Stimulated activated CD4-positive, alpha-beta T cell treated with anti-CD3 and anti-CD28 coated beads, Interleukin-15, amount 100 ng/mL, for 48 hours (primary cell): ENCODE results near the gene PTPRQ.
"Not testable (repeated sequence)": the region's sequence is repeated elsewhere in the genome, so short reads cannot be mapped to it uniquely, and the experiment has no call there.

Experiments
- DNase-seq, 2 donors: peaks; one replicate each; pipeline ENCODE4 v3.0.0-alpha.2; 2020; ENCODE audit warnings: low read depth in 2 of 2

The PTPRQ gene

DNA sequence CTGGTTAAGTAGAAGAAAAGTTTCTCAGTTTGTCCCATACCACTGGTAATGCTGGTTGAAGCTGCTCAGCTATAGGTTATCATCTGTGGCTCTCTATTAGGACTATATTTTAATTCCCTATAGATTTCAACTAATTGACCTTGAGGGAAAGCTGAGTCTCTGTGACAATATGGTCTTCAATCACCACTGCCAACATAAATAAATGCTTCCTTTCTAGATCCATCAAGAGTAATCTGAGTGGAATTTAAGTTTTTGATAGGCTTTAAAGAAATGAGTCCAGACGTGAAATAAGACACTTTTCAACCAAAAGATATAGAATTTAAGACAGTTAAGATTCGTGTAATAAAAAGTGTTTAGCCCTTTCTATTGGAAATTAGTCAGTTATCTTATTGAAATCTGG, 199.9 kb downstream of the PTPRQ start:
- DNase-seq, result no peak

DNA sequence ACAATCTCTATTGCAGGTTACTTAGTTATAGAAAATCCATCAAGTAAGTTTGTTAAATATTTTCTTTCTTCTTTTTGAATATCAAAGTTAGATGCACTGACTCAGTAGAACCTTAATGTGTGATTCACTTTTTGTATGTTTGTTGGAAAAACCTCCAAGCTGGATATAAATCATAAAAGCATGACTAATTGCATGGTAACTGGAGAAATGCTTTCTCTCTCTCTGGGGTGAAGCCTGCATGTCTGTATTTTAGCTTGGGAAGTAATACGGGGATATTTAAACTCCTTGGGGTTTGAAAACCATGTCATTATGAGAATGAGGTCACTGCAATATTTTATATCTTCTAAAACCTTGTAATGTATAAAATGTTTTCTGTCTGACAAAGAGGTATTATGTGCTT, 204.8 kb downstream of the PTPRQ start:
- DNase-seq, result no peak

DNA sequence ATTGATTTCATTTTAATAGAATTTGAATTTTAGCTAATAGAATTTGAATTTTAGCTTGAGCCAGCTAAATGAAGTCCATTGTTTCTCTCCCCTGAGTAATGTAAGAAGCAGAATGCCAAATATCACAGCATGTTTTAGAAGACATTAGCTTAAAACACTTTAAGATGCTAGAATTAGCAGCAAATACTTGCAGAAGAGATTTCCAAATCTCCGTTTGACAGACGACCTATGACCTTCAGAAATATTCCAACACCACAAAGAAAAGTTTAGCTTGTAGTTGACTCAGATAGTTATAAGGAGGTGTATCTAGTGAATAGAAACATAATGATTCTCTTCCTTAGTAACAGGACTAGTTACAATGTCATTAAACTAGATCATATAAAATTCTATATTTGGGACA, 211.7 kb downstream of the PTPRQ start:
- no peak for DNase-seq

DNA sequence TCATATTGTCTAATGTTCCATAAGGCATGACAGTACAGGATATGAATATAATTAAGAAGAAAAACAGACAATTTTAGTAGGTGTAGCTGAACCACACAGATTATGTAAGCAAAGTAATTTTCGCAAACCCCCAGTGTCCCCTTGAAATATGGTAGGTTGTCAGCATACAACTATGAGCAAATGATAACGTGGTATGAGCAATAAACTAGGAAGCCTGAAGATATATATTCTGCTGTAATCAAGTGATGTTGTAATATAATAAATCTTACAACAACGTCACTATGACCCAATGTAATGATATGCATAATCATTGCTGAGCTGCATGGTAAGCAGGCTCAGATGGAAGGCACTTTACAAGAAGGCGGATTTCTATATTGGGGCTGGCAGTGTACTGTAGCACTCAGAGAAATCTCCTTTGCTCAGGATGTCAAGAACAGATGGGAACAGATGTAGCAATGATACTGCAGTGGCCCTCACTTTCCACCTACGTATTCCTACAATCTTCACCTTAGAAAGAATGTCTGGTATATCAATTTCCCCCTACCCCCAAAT, 215.6 kb downstream of the PTPRQ start:
- no peak for DNase-seq

DNA sequence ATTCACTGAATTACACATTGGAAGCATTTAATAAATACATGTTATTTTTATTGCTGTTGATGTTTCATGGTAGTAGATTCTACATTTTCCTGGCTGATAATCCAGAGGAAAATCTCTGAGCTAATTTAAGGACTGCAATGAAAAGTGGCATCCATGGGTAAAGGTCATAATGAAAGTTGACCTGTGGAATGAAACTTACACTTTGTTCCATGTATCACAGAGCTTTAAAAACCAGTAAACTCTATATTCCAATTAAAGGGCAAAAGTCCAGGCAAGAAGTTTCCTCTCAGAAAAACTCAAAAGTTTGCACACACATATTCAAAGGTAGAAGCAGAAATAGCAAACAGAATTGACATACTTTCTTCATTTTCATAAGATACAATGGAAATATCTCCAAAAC, 218.6 kb downstream of the PTPRQ start:
- DNase-seq, result no peak

DNA sequence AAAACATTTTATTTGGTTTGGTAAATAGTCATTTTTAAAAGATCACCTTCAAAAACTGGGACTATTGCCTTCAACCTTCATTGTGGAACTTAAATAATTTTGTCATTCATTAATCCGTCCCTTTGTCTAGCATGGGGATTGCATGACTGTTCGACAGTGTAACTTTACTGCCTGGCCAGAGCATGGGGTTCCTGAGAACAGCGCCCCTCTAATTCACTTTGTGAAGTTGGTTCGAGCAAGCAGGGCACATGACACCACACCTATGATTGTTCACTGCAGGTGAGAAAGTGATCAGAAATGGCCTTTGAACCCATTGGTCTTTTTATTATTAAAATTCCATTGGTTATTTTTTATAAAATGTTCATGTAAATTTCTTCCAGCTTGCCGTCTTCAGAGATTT, 226.2 kb downstream of the PTPRQ start:
- DNase-seq, result no peak

DNA sequence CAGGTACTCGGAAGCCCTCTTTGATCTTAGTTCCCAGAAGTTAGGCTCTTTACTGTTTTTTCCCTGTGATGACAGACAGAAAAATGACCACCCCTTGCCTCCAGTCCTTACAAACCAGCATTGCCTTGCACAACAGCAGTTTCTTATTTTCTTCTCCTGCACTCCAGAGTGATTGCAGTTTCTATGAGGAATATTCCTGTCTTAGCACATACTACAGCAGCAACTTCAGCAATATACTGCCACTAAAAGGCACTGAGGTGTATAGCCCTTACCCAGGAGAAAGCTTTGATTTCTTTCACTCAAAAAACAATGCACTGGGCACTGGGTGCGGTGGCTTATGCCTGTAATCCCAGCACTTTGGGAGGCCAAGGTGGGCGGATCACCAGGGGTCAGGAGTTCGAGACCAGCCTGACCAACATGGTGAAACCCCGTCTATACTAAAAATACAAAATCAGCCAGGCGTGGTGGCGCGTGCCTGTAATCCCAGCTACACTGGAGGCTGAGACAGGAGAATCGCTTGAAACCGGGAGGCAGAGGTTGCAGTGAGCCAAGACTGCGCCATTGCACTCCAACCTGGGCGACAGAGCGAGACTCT, 232.1 kb downstream of the PTPRQ start:
- DNase-seq, result not testable (repeated sequence)

DNA sequence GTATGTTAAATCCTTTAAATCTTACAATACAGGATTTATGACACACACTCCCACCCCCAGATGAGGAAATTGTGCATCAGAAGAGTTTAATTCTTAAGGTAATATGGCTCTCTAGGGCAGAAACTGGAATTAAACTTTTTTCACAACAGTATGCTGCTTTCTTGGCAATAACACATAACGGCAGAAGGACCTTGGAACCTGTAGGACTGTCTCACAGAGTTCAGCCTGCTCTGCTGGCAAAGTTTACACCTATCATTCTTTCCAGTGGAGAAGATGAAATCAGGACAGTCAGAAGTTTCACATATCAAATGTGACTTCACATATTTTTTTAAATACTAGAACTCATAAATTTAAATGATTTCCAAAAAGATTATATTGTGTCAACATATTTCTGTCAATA, 232.8 kb downstream of the PTPRQ start:
- DNase-seq, result no peak

DNA sequence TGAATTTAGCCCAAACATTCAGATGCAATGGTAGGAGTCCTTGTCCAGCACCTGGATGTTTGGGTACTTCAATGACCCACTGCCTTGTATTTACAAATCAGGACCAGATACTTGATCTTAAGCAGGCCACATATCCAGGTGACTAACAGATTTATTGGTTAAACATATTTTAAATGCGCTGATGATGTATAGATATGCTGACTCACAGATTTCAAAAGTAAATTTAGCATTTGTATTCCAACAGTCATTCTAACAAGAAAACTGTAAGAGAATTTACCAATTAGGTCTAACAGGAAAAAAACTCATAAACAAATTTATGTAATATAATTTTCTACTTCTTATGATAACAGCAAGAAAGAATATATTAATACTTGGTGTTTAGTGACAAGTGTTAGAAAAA, 234.0 kb downstream of the PTPRQ start:
- no peak for DNase-seq

DNA sequence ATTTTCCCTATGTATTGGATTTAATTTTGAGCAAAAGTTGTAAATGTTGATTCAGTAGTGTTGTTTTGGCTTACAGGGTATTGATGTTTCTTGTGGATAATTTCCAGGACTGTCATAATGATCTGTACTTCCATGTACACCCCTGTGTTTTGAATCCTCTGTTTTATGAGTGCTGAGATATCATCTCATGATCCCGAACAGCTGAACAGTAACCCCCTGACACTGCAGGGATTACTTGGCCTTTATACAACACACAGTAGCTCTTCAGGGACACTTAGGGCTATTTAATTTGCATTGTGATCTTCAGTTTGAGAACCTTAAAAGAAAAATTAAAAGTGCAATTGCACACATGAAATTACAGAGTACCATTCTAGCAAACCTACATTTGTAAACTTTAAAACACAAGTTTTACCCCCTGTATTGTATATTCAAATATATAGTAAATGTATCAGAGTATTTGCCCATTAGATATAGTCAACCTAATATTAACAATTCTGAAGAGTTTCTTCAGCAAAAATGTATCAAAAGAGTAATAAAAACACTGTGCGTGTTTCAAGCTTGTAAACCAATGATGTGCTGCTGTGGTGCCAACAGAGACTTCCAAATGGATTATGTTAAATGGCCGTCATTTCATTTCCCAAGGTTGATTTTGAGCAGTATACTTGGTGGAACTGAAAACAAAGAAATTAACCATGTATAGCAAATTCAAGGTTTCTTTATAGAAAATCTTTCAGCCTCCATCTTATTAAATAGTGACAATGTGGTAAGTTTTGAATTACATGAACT, 235.5 kb downstream of the PTPRQ start:
- DNase-seq, result no peak

DNA sequence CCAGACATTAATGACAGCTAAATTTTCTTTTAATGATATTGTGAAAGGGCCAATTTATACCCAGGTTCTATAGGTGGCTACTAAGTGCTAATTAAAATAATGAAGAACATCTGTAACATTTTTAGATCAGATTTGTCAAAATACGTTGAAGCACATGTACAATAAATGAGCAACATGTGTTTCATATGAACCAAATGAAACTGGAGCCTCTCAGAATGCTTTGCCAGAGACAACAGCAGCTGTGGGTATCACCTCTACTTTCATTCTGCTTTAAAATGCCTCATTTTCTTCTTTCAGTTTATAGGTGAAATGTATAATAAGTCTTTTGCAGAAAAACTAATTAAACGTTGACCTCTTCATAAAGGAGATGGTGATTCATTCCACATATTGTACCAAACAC, 237.3 kb downstream of the PTPRQ start:
- DNase-seq, result no peak

DNA sequence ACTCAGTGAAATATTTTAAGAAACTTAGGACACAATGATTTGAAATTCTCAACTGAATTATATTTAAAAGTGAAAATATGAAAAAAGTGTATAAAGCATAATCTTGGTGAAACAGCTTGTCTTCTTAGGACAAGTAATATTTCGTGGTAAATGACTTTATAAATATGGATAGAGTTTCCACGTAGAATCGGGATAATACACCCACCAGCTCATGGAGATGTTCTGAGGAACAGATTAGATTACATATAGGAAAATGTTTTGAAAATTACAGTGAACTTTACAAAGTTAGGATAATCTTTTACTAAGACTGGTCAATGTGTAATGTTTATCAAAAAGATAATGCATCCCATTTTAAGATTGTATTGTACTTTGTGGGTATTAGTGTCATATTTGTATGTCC, 237.8 kb downstream of the PTPRQ start:
- no peak for DNase-seq

DNA sequence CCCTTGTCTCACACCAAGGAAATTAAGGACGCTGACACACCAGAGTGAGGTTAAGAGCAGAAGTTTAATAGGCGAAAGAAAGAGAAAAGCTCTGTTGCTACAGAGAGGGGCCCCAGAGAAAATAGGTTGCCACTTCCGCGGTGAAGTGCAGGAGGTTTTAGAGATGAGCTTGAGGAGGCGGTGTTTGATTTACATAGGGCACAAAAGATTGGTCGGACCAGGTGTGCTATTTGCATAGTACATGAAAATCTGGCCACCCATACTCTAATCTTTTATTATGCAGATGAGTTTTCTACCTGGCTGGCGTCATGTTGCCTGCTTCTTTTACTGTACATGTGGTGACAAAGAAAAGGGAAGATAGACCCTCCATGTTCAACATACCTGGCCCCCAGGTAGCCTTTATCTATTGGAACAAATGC, 240.1 kb downstream of the PTPRQ start:
- DNase-seq, result no peak

DNA sequence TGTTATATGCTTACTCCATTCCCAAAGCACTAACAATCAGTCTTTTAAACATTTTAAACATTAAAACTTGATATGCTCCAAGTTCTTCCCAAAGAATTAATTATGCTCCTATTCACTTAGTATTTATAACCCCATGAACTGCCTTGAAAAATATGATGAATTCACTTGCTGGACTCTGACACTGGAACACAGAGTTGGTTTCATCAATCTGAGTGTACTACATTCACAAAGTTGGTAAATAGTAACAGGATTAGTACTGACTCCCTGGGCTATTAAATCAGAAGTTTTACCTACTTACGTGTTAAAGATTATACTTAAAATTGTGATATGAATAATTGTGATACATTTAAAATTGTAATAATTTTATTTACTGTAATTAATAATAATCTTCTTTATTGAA, 246.1 kb downstream of the PTPRQ start:
- DNase-seq, result no peak

DNA sequence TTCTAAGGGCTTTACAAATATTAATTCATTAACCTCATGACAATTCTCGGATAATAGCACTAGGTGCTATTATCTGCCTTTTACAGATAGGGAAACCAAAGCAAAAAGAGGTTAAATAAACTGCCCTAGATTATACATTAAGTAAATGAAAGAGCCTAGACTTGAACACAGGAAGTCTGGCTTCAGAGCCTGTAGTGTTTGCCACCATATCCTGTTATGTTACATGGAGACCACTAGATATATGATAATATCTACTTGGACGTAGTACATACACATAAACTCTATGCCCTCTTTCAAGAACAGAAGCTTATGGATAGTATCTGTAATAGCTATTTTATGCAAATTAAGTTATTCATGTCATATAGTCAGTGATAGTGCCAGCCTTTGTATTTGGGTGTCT, 246.5 kb downstream of the PTPRQ start:
- no peak for DNase-seq

DNA sequence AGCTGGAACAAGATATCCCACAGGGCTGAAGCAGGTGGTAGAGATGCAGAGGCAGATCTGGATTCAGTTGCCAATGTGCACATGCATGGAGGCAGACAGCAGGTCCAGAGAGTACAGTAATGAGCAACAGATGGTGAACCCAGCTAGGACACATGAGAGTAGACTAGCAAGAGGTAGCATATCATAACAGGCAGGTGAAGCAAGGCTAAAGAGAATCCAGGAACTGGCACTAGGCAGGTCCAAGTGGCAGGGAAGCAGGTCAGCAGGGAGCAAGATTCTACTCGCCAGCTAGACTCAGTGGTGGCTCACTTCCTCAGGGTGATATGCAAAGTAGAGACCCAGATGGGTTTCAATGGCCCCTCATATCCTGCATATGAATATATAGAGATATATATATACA, 248.1 kb downstream of the PTPRQ start:
- no peak for DNase-seq

DNA sequence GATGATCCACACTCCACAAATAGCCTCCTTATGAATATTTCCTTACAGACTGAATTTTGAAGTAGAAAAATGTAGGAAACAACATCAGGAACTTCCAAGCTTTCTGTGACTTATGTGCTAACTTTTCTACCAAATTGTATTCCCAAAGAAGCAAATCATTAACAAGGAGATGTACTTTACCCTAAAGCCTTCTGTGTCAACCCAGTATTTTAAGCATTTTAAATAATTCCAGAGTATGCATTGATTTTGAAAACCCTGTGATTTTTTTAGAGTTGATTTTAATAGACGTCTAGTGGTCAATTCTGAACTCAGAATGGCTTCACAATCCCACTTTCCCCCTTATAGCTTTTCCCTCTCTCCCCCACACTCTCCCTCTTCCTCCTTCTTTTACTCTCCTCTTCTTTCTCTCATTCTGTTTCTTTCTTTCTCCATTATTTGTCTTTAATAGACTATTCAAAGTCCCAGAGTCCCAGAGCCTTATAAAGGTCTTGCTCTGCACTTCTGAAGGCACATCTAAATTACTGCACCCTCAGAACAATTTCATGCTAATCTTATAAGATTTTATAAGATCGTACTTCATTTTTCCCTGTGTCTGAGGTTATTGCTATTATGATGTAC, 253.3 kb downstream of the PTPRQ start:
- no peak for DNase-seq

DNA sequence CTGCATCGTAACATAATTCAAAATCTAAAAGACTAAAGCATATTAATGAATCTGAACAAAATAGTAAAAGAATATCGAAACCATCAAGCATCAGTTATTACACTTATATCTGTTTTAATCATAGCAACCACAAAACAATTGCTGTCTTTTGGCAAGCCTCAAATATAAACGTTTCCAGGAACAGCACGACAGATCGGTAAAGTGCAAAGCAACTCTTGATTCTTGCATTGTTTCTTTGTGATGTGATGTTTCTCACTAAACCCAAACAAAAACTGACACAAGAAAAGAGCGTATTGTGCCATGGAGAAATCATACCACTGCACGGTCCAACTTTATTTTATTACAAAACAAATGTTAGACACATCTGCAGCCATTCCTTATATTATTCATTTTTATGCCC, 254.2 kb downstream of the PTPRQ start:
- DNase-seq, result no peak

DNA sequence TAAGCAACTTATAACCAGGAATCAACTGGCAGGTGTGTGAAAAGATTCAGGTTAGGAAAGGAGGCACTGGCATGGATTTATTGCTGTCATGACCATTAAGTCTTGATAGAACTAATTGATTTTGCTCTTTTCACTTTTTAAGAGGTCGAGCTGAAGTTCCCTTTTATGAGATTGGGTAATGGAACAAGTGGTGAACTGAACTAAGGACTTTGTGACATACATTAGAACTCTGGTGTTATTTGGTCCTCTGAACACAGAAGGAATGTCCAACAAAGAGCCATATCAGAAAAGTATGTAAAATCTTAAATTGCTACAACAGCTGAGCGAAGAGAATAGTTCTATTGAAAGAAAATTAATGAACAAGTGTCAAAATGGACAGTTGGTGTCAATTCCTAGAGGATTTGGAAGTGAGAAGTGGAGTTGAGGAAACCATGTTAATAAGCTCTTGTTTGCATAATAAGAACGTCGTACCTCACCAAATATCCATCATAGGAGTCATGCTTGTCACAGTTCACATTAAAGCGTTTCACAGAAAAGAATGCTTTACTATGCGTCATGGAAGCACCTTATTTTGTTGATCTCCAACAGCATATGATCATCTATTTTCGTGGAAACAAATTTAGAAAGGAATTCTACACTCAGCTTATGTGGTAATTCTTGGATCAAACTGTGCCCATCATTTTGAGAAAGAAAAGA, 255.0 kb downstream of the PTPRQ start:
- no peak for DNase-seq

DNA sequence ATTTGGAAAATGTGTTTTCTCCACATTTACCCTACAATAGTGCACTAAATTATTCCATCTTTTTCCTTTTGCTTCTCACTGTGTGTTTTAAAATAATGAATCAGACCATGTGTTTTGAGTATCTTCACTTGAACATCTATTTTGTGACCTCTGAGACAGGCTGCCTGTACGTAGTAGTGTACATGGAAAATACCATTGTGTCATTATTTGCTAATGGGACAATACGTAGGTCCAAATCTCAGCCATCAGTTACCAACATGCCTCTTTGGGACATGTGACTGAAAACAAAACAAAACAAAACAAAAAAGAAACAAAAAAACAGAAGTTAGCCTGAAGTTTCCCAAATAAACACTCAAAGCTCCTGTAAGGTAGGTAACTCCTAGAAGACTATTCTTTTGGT, 256.3 kb downstream of the PTPRQ start:
- DNase-seq, result no peak

DNA sequence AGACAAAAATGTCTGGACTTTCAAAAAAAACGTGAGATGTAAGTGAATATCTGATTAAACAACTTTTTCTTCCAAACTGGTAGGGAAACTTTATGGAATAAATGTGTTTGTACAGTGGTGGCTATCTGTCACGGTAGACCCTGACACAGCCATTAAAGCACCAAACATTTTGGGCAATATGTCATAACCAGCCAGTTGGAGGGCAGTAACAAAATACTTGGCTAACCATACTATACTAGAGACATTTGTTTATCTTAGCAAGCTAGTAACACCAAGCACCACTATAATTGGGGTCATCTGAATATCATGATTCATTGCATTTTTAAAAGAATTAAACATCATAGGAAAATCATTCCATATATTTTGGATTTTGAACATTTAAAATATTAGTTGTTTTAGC, 257.4 kb downstream of the PTPRQ start:
- DNase-seq, result no peak
